Astrocyte (in vitro differentiated cells and primary cell): ENCODE results near the gene SULT2B1.

Source experiments
- EZH2 ChIP-seq: IDR thresholded peaks from 2 replicates; pipeline ENCODE4 v1.6.1; 2012; ENCODE audit warnings: mild to moderate bottlenecking, low read length, inconsistent platforms; ENCODE audit not compliant: insufficient read depth
- TF ChIP-seq, protein P1 (sequence below): IDR thresholded peaks from 2 replicates; pipeline ENCODE4 v1.5.1; 2011; ENCODE audit warnings: low read depth, mild to moderate bottlenecking, inconsistent platforms, low read length, moderate library complexity; ENCODE audit not compliant: insufficient read depth

DNA sequence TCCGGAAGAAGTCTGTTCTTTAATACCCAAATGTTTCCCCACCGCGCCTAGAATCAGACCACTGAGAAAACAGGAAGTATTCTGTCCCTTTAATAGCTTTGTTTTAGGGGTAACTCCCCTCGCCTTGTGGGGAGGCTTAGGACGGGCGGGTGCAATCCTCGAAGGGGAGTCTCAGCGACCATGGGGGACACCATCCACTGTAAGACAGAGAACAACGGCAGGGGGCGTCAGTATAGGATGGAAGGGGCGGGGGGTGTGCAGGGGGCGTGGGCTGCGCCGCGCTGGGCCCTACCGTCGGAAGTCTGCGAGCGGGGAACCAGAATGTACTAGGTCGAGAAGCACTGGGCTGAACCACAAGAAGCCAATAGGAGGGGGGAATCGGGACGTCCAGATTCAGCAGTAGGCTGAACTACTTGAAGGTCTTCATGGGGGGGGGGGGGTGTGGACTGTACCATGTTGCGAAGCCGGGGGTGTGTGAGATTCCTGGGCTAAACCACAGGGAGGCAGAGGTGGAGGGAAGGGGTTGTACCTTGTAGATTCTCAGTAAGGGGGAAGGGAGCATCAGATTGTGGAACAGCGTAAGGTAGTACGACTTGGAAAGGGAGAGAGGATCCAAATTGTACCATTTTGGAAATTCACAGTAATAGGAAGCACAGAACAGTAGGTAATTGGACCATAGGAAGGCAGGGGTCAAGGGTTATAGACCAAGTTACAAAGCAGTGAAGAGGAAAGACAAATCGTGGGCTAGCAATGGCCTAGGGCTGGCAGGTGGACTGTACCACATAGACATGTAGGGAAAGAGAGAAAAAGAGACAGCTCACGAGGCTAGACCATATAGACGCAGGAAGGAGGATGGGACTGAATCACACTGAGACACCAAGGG, 86.2 kb downstream of the SULT2B1 start:
- TF ChIP-seq EZH2, result no peak
- TF ChIP-seq, protein P1, sequence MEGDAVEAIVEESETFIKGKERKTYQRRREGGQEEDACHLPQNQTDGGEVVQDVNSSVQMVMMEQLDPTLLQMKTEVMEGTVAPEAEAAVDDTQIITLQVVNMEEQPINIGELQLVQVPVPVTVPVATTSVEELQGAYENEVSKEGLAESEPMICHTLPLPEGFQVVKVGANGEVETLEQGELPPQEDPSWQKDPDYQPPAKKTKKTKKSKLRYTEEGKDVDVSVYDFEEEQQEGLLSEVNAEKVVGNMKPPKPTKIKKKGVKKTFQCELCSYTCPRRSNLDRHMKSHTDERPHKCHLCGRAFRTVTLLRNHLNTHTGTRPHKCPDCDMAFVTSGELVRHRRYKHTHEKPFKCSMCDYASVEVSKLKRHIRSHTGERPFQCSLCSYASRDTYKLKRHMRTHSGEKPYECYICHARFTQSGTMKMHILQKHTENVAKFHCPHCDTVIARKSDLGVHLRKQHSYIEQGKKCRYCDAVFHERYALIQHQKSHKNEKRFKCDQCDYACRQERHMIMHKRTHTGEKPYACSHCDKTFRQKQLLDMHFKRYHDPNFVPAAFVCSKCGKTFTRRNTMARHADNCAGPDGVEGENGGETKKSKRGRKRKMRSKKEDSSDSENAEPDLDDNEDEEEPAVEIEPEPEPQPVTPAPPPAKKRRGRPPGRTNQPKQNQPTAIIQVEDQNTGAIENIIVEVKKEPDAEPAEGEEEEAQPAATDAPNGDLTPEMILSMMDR, result no peak
